Kidney (tissue), 14 donors: ENCODE data around the gene PPRC1. TPM values are rescaled to one million over a fixed set of nuclear protein-coding genes. Genes with fewer than 3 reads are reported as not detected.

Experiments used
- DNase-seq, 5 donors: peaks; one replicate each; pipeline ENCODE4 v3.0.0-alpha.2; 2013 to 2020
- FAIRE-seq: peaks from 2 replicates; lab custom pipeline; 2012; peaks lifted over from hg19 to GRCh38; lab: Jason Lieb, UNC
- H3K27ac ChIP-seq, 2 donors: one replicate each; pipeline ENCODE4 v1.7.0; 2013; ENCODE audit warnings: low read depth in 2 of 2, low read length in 2 of 2, inconsistent platforms in 1 of 2
- H3K27me3 ChIP-seq: one replicate; pipeline ENCODE4 v1.7.1; 2013; ENCODE audit warnings: low read length, inconsistent platforms; ENCODE audit not compliant: control insufficient read depth, insufficient read depth
- H3K36me3 ChIP-seq, 3 donors: one replicate each; pipeline versions ENCODE4 v1.7.0 to v1.7.1; 2013; ENCODE audit warnings: low read length in 3 of 3, control low read depth in 1 of 3, inconsistent platforms in 1 of 3; ENCODE audit not compliant: insufficient read depth in 3 of 3, control insufficient read depth in 2 of 3
- H3K4me1 ChIP-seq, 3 donors: one replicate each; pipeline versions ENCODE4 v1.7.0 to v1.7.1; 2013; ENCODE audit warnings: low read length in 3 of 3, inconsistent platforms in 1 of 3, low read depth in 1 of 3; ENCODE audit not compliant: control insufficient read depth in 2 of 3, insufficient read depth in 2 of 3
- H3K4me3 ChIP-seq, 3 donors: one replicate each; pipeline versions ENCODE4 v1.7.0 to v1.8.1; 2013; ENCODE audit warnings: low read length in 3 of 3, control low read depth in 1 of 3, inconsistent platforms in 1 of 3
- H3K9ac ChIP-seq, 3 donors: one replicate each; pipeline versions ENCODE4 v1.7.0 to v1.7.1; 2013; ENCODE audit warnings: low read length in 3 of 3, control low read depth in 1 of 3, inconsistent platforms in 1 of 3
- H3K9me3 ChIP-seq, 3 donors: one replicate each; pipeline versions ENCODE4 v1.7.0 to v1.7.1; 2013; ENCODE audit warnings: low read length in 3 of 3, control low read depth in 1 of 3, inconsistent platforms in 1 of 3; ENCODE audit not compliant: control insufficient read depth in 2 of 3, insufficient read depth in 1 of 3
- CTCF ChIP-seq: IDR thresholded peaks from 3 replicates; pipeline ENCODE4 v1.5.1; 2012; ENCODE audit warnings: mild to moderate bottlenecking, moderate library complexity, borderline replicate concordance; ENCODE audit not compliant: insufficient read depth; ENCODE audit errors: extremely low read depth
- intact Hi-C: fragments of 100-400 bp; cut with DNase I; formaldehyde crosslinking; loops from one replicate; pipeline ENCODE4 v1.11.1; 2022
- polyA plus RNA-seq: library from polyadenylated mRNA; stranded (reverse); fragments of 350-450 nt; fragmentation: Illumina TruSeq; extraction: RNeasy Lipid Tissue Mini Kit (QIAGEN cat#74804); gene quantifications from one replicate; pipeline ENCODE4 v1.2.3, GENCODE V29; 2014; ENCODE audit warnings: low read depth, low replicate concordance; ENCODE audit not compliant: insufficient read depth
- total RNA-seq: library from RNA; stranded (reverse); fragmentation: NEBNext Ultra II Directional; extraction: Animal tissue kit (Norgen Biotek cat#: 25700); gene quantifications from one replicate; pipeline ENCODE4 v1.2.1, GENCODE V29; 2021
- donor health status: control.
- donor health status: control.
- donor health status: control.
- donor health status: control.
- donor health status: control.
- donor health status: DM: yes; HTN: yes; CAD: no.
- donor health status: Normal renal cell carcinoma (clear cell type).

Gene PPRC1
- total and polyA plus RNA-seq, 2 donors from 2014 or later, result 8.7 to 32.1 TPM

- Histone ChIP-seq H3K4me3 (peak overlapping the region; percentile 68 to 88 (median 70)), H3K27ac (peak overlapping the region; percentile 99), H3K9me3 (no peaks in the 10 kb centered on the region), H3K27me3 (no peaks in the 10 kb centered on the region), H3K36me3 (no peaks in the 10 kb centered on the region), H3K9ac (peak overlapping the region; percentile 13 to 97 (median 85)), H3K4me1 (peaks cover 7 to 51% (median 45%) of the 10 kb centered on the region in 3 donors)
- FAIRE-seq (no peak), DNase-seq (peak; percentile 73 to 91 (median 84))
- intact Hi-C loops, result no loop called here
- TF ChIP-seq CTCF, result no peak
Observed at GRCh38 chr10:102118867-102119266, 14.0 kb upstream of the PPRC1 start.

- DNase-seq (peak; percentile 69 to 91 (median 86)), FAIRE-seq (no peak)
- Histone ChIP-seq H3K36me3 (no peaks in the 10 kb centered on the region), H3K9ac (peak overlapping the region; percentile 48 to 97 (median 81)), H3K27me3 (no peaks in the 10 kb centered on the region), H3K4me3 (peak overlapping the region; percentile 68 to 88 (median 70)), H3K4me1 (peaks cover 7 to 47% (median 44%) of the 10 kb centered on the region in 3 donors), H3K9me3 (no peaks in the 10 kb centered on the region), H3K27ac (peak overlapping the region; percentile 99)
- intact Hi-C loops, result no loop called here
- no peak for TF ChIP-seq CTCF
Observed at GRCh38 chr10:102119417-102120141, 13.3 kb upstream of the PPRC1 start.

GRCh38 chr10:102120142-102120990, 12.5 kb upstream of the PPRC1 start, which contains the start of gene LDB1:
Gene LDB1 (minus strand): TSS chr10:102120368. CDS start chr10:102120110, 258 bp downstream.
- intact Hi-C loops, result no loop called here
- H3K4me3 ChIP-seq, result peak within 1 kb of the TSS; percentile 78 to 88 (median 84)
- peak; percentile 14 for TF ChIP-seq CTCF
- FAIRE-seq (no peak), DNase-seq (peak; percentile 90 to 96 (median 93))
- H3K4me1 ChIP-seq, result peaks cover 7 to 43% (median 40%) of the 10 kb centered on the region in 3 donors
- peak within 1 kb of the TSS; percentile 99 for H3K27ac ChIP-seq
- H3K36me3 ChIP-seq, result no peaks in the 10 kb centered on the region
- H3K9me3 ChIP-seq, result no peaks in the 10 kb centered on the region
- H3K27me3 ChIP-seq, result no peaks in the 10 kb centered on the region
- peak within 1 kb of the TSS; percentile 81 to 97 (median 83) for H3K9ac ChIP-seq
